HG02798 (cell line): ENCODE data around the gene RFC2.
A peak's percentile ranks its signal among the peaks of the same experiment; 100 is the strongest.

Source experiments
- ATAC-seq: cut with Tn5 transposase; IDR thresholded peaks from one replicate; pipeline ENCODE4 v1.9.1; 2021; ENCODE audit warnings: mild to moderate bottlenecking; ENCODE audit not compliant: unreplicated experiment, poor library complexity

RFC2 gene

GRCh38 chr7:74254129-74254857 lies at the start of gene RFC2:
RFC2 (minus strand) TSS chr7:74254399; CDS start chr7:74254383, 16 bp downstream.
- peak; percentile 95 for ATAC-seq

DNA sequence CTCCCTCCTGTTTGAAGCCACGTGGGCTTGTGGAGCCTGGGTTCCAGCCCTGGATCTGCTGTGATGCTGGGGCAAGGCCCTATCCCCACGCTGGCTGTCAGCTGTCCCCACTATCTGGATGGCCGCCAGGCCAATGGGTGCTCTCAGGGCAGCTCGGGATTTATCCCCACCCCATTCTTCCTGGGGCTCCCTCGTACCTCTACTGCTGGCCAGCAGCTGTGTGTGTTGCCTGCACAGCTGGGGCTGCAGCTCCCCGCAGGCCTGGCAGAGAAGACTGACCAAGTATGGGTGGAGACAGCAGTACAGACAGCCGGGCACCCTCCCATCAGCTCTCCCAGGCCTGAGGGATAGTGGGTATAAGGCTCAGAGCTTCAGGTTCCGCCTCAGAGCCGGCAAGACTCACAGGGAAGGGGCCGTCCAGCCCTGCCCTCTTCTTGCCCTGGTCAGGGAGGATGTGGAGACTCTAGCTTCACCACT lies 48.6 kb upstream of the RFC2 start:
- ATAC-seq: no peak

- ATAC-seq: no peak
Observed at GRCh38 chr7:74300926-74301325, 46.7 kb upstream of the RFC2 start.

GRCh38 chr7:74299401-74299800 lies 45.2 kb upstream of the RFC2 start:
- ATAC-seq: no peak

DNA sequence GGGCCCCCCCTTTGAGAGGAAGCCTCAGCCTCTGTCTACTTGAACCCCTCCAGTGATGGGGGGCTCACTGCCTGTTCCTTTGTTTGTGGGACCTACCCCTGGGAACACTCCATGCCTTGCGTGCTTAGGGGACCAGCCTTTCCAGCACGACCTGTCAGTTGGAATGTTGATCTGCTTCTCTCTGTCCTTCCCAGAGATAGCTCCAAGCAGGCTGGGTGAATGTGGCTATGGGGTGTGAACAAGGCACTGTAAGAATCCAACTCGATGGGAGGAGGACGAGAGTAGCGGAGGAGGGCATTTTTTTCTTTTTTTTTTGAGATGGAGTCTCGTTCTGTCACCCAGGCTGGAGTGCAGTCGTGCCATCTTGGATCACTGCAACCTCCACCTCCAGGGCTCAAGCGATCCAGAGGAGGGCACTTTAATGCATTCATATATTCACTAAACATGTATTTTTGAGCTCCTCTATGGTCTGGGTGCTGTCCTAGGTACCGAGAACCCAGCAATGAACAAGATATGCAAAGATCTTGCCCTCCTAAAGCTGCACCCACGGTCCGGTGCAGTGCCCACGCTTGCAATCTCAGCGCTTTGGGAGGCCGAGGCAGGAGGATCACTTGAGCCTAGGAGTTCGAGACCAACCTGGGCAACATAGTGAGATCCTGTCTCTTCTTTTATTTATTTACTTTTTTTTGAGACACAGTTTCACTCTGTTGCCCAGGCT lies 43.5 kb upstream of the RFC2 start:
- no peak for ATAC-seq

DNA sequence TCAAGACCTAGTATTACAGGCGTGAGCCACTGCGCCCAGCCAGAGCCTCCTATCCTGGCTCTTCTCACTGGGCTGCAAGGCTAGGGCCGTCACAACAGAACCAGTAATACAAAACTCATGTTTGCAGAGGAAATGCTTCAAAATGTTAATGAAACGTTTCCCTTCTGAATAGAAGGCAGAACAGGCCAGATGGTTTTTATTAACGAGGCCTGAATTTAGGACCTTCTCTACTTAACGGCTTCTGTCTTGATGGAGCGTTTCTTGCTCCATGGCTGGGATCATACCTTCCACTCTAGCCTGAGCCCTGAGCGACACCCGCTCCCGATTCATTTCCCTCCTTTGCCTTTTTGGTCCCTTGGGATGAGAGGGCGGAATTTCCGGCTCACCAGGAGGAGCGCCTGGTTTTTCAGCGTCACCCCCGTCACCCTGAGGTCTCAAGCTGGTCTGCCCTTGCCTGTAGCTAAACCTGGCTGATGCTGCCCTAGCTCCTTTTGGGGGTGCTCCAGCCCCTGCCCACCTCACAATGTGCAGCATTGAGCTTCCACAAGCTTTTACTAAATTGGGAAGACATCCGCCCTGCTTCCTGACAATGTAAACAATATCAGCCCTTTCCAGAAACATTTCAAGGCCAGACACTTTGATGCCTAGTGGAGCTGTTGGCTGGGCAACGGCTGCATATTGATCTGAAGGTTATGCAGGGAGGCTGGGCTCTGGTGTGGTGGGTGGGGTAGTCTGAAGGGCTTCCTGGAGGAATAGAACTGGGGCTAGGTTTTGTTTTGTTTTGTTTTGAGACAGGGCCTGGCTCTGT lies 40.2 kb upstream of the RFC2 start:
- ATAC-seq: no peak

GRCh38 chr7:74293577-74293908 lies 39.3 kb upstream of the RFC2 start:
- no peak for ATAC-seq

- ATAC-seq: no peak
Observed at GRCh38 chr7:74292757-74293576, 38.8 kb upstream of the RFC2 start.

DNA sequence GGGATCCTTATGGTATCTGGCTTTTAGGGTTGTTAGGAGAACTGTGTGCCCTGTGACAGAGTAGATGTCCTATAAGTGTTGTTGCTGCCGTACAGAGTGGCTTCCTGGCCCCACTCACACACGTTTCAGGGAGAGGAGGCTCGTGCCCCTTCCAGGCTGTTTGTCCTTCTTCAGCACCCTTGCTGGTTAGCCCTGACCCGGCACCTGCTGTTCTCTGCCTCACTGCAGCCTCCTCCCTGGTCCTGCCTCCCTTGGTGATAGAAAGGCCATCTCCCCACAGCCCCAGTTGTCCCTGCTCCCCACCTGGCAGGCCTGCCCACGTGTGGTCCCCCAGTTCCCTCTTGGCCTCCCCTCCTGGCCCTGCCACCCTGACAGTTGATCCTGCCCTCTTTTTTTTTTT lies 37.3 kb upstream of the RFC2 start:
- no peak for ATAC-seq

DNA sequence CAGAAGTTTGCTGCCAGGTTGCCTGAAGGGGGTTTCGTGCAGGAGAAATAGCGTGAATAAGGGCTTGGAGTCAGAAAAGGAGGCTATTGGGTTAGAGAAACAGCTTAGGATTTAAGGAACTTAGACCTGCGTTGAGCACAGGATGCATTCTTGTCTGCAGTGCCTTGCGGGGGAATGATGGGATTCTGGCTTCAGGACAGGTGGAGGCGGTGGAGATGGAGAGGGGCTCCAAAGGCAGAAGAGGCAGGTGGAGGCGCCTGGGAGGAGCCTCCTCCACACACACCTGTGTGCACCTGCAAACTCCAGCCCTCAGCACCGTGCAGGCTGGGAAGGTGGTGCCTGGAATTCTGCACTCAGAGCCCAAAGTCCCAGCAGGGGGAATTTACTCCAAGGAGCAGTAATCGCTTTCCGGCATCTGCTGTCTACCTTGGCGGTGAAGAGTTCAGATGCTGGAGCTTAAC lies 36.8 kb upstream of the RFC2 start:
- ATAC-seq: no peak

- ATAC-seq: no peak
Observed at GRCh38 chr7:74290553-74290950, 36.4 kb upstream of the RFC2 start.

- no peak for ATAC-seq
Observed at GRCh38 chr7:74289659-74290552, 35.7 kb upstream of the RFC2 start.

- ATAC-seq: peak; percentile 54
Observed at GRCh38 chr7:74289018-74289658, 34.9 kb upstream of the RFC2 start, which contains the start of gene CLIP2. CLIP2 (plus strand) TSS chr7:74289407; CDS start chr7:74317547, 28,140 bp downstream.

- ATAC-seq: no peak
Observed at GRCh38 chr7:74288034-74288881, 34.1 kb upstream of the RFC2 start.

DNA sequence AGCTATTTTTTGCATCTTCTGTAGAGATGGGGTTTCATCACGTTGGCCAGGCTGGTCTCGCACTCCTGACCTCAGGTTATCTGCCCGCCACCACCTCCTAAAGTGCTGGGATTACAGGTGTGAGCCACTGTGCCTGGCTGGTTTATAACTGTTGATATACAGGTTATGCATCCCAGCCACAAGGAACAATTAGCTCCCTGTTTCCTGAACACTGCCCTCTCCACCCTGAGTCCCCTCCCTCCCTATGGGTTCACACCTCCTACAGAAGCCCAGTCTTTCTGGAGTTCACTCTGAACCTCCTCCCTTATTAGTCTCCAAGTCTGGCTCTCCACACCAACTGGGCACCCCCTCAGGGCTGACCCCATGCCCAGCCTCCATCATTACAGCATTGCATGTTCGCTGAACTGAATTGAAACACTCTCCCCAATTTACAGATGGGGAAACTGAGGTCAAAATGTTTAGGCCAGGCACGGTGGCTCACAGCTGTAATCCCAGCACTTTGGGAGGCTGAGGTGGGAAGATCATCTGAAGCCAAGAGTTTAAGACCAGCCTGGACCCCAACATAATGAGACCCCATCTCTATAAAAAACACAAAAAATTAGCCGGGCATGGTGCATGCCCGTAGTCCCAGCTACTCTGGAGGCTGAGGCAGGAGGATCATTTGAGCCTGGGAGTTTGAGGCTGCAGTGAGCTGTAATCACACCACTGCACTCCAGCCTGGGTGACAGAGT lies 33.3 kb upstream of the RFC2 start:
- ATAC-seq: no peak

- ATAC-seq: no peak
Observed at GRCh38 chr7:74286131-74286530, 31.9 kb upstream of the RFC2 start.

DNA sequence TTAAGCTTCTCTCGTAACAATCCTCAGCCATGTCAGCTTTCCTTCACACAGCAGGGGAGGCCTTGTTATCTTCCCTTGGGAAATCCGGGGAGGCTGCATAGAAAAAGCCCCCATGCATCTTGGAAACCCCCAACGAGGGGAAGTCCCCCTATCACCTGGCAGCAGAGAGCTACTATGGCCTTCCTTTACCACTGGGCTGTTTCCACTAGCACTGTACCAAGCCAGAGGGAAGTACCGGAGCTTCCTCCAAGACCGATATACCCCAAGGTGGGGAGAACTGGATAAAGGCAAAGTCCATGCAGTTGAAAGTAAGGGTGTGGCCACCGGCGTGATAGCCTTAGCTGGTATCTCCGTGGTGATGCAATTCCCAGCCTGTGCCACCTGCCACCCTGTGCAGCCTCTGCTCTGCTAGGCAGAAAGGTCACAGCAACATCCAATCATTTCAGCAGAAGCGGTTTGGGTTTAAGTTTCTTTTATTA lies 30.6 kb upstream of the RFC2 start:
- ATAC-seq: peak; percentile 36
